HL-60 (cell line): ENCODE results near the gene STPG2.

Experiments
- GABPA ChIP-seq: IDR thresholded peaks from 2 replicates; pipeline ENCODE4 v1.6.1; 2012; ENCODE audit warnings: low read depth
- POLR2AphosphoS5 ChIP-seq: IDR thresholded peaks from 2 replicates; pipeline ENCODE4 v1.6.1; 2012; ENCODE audit warnings: low read depth
- TF ChIP-seq, protein P1 (sequence below): IDR thresholded peaks from one replicate; pipeline ENCODE4 v1.5.1; 2011; ENCODE audit warnings: low read length, control low read depth, inconsistent platforms; ENCODE audit not compliant: insufficient read depth

DNA sequence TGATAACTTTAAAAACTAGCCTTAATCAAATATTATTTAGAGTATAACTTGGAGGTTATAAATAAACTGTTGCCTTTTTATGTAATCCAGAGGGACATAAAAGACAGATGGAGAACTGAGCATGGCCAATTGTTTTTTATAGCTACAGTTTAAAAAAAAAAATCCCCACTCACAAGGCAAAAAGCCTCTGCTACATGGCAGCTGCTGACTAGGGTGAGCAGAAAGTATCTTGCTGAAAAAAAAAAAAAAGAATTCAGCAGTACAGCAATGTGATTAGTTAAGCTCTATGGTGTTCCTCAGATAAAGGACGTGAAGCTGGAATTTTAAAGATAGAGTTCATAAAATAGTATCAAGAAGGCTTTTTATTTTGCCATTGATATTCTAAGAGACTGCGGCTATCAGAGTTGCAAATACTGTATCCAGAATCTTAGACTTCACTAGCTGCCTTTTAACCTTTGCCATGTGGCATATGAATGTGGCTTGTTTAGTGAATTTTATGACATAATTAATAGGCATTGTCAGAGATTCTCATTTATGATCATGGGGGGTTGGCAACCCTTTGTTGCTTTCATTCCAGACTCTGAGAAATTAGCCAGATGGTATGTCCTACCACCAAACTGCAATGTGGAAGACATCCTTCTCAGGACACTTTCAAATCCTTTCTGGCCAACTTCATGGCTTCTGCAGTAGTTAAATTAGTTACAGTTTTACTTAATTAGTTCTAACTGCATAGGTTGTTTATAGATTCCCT lies 498.0 kb downstream of the STPG2 start:
- TF ChIP-seq, protein P1, sequence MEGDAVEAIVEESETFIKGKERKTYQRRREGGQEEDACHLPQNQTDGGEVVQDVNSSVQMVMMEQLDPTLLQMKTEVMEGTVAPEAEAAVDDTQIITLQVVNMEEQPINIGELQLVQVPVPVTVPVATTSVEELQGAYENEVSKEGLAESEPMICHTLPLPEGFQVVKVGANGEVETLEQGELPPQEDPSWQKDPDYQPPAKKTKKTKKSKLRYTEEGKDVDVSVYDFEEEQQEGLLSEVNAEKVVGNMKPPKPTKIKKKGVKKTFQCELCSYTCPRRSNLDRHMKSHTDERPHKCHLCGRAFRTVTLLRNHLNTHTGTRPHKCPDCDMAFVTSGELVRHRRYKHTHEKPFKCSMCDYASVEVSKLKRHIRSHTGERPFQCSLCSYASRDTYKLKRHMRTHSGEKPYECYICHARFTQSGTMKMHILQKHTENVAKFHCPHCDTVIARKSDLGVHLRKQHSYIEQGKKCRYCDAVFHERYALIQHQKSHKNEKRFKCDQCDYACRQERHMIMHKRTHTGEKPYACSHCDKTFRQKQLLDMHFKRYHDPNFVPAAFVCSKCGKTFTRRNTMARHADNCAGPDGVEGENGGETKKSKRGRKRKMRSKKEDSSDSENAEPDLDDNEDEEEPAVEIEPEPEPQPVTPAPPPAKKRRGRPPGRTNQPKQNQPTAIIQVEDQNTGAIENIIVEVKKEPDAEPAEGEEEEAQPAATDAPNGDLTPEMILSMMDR, result no peak
- TF ChIP-seq GABPA (no peak), POLR2AphosphoS5 (no peak)
